Right forelimb (tissue), 1 donor: ENCODE data around the gene ZNF385B.

Experiments used
- DNase-seq: peaks from one replicate; pipeline ENCODE4 v3.0.0-alpha.2; 2018

Gene ZNF385B

GRCh38 chr2:179741317-179741716 lies 120.1 kb downstream of the ZNF385B start:
- no peak for DNase-seq

- no peak for DNase-seq
These were observed 131.4 kb downstream of the ZNF385B start for GRCh38 chr2:179729966-179730365.

- DNase-seq: no peak
These were observed 134.8 kb downstream of the ZNF385B start for GRCh38 chr2:179726461-179727180.

GRCh38 chr2:179724403-179724802 lies 137.0 kb downstream of the ZNF385B start:
- DNase-seq: no peak

GRCh38 chr2:179720173-179720772 lies 141.1 kb downstream of the ZNF385B start:
- DNase-seq: no peak

- no peak for DNase-seq
These were observed 145.5 kb downstream of the ZNF385B start for GRCh38 chr2:179715871-179716270.

- DNase-seq: no peak
These were observed 146.2 kb downstream of the ZNF385B start for GRCh38 chr2:179715196-179715595.

GRCh38 chr2:179712825-179713224 lies 148.6 kb downstream of the ZNF385B start:
- DNase-seq: no peak

- no peak for DNase-seq
These were observed 150.0 kb downstream of the ZNF385B start for GRCh38 chr2:179711375-179711774.

- DNase-seq: no peak
These were observed 157.7 kb downstream of the ZNF385B start for GRCh38 chr2:179703702-179704101.

- DNase-seq: no peak
These were observed 158.5 kb downstream of the ZNF385B start for GRCh38 chr2:179702912-179703311.

GRCh38 chr2:179701524-179702110 lies 159.8 kb downstream of the ZNF385B start:
- DNase-seq: no peak

- no peak for DNase-seq
These were observed 165.9 kb downstream of the ZNF385B start for GRCh38 chr2:179695486-179695885.

- DNase-seq: no peak
These were observed 166.4 kb downstream of the ZNF385B start for GRCh38 chr2:179694963-179695362.

GRCh38 chr2:179692610-179693009 lies 168.8 kb downstream of the ZNF385B start:
- no peak for DNase-seq

- DNase-seq: no peak
These were observed 169.4 kb downstream of the ZNF385B start for GRCh38 chr2:179692043-179692442.

GRCh38 chr2:179691235-179691634 lies 170.2 kb downstream of the ZNF385B start:
- no peak for DNase-seq

GRCh38 chr2:179686718-179687342 lies 174.6 kb downstream of the ZNF385B start:
- DNase-seq: no peak

GRCh38 chr2:179686069-179686468 lies 175.3 kb downstream of the ZNF385B start:
- DNase-seq: no peak

GRCh38 chr2:179685146-179685545 lies 176.3 kb downstream of the ZNF385B start:
- no peak for DNase-seq

- no peak for DNase-seq
These were observed 178.7 kb downstream of the ZNF385B start for GRCh38 chr2:179682756-179683155.

- no peak for DNase-seq
These were observed 183.5 kb downstream of the ZNF385B start for GRCh38 chr2:179677746-179678505.

GRCh38 chr2:179677077-179677688 lies 184.2 kb downstream of the ZNF385B start:
- DNase-seq: no peak
